A673 (cell line): Measurements from ENCODE around the gene AURKA.

ENCODE experiments used
- CTCF ChIP-seq: fragments of 300-800, 200-600 bp; sonication (generic); conservative IDR thresholded peaks from 2 replicates; pipeline ENCODE4 v1.5.1; 2017; ENCODE audit warnings: low read depth, mild to moderate bottlenecking, antibody characterized with exemption, low read length, moderate library complexity, mixed read lengths
- EZH2 ChIP-seq: fragments of 200-600 bp; sonication (generic); IDR thresholded peaks from 2 replicates; pipeline ENCODE4 v1.6.1; 2017; ENCODE audit warnings: borderline replicate concordance, low read depth, mild to moderate bottlenecking, mixed read lengths, antibody characterized with exemption, low read length; ENCODE audit not compliant: poor library complexity, severe bottlenecking

GRCh38 chr20:56412473-56412790, 20.4 kb upstream of the AURKA start:
- no peak for TF ChIP-seq EZH2
- TF ChIP-seq CTCF, result no peak
